Fibroblast of lung (primary cell): ENCODE data around the gene DDO.

Experiments used
- CTCF ChIP-seq, 2 donors: IDR thresholded peaks in 1 of 2; conservative IDR thresholded peaks in 1 of 2; 1 replicate in 1 of 2; 2 replicates in 1 of 2; pipeline ENCODE4 v1.5.1; 2011 to 2012; ENCODE audit warnings: low read length in 2 of 2, control low read depth in 1 of 2, inconsistent platforms in 1 of 2, low read depth in 1 of 2, mild to moderate bottlenecking in 1 of 2
- EZH2 ChIP-seq: IDR thresholded peaks from 2 replicates; pipeline ENCODE4 v1.5.1; 2012; ENCODE audit warnings: low read length, control low read depth, mild to moderate bottlenecking; ENCODE audit errors: missing control alignments

- TF ChIP-seq CTCF (conservative IDR thresholded peaks at IDR 0.05 in 1 of 2, IDR thresholded peaks at IDR 0.05 in 1 of 2; ENCODE audit: low read depth in 1 of 2, low read length in 2 of 2) (no peak), EZH2 (no peak)
These were observed 50.8 kb downstream of the DDO start for GRCh38 chr6:110364364-110365105.
